Activated CD4-positive, alpha-beta memory T cell treated with anti-CD3 and anti-CD28 coated beads, Interleukin-2, amount 10 ng/mL, durations not matched to agents 7 days and 5 days (primary cell): ENCODE measurements around the gene NEURL3. TPM values are rescaled to one million over a fixed set of nuclear protein-coding genes. Genes with fewer than 3 reads are reported as not detected.

Experiments
- CTCF ChIA-PET: fragments of 350-600 bp; sonication (Branson Sonifier 250); formaldehyde crosslinking; loops from one replicate; lab custom pipeline; 2021; ENCODE audit warnings: antibody characterized with exemption, inconsistent platforms; lab: Charles Lee
- POLR2A ChIA-PET: fragments of 350-600 bp; sonication (Branson Sonifier 250); formaldehyde crosslinking; loops from one replicate; lab custom pipeline; 2021; ENCODE audit warnings: antibody characterized with exemption; lab: Charles Lee
- DNase-seq: peaks from one replicate; pipeline ENCODE4 v3.0.0-alpha.2; 2020
- H3K27ac Mint-ChIP-seq: one replicate; pipeline ENCODE4 v1.8.0; 2021; ENCODE audit warnings: mild to moderate bottlenecking, mixed read lengths
- H3K27me3 Mint-ChIP-seq: one replicate; pipeline ENCODE4 v1.8.0; 2021; ENCODE audit warnings: mixed read lengths
- H3K36me3 Mint-ChIP-seq: one replicate; pipeline ENCODE4 v1.8.0; 2021; ENCODE audit warnings: low read depth, mixed read lengths
- H3K4me1 Mint-ChIP-seq: one replicate; pipeline ENCODE4 v1.8.0; 2021; ENCODE audit warnings: mixed read lengths
- H3K4me3 Mint-ChIP-seq: one replicate; pipeline ENCODE4 v1.8.0; 2021; ENCODE audit warnings: mild to moderate bottlenecking, mixed read lengths
- H3K9me3 Mint-ChIP-seq: one replicate; pipeline ENCODE4 v1.8.0; 2021; ENCODE audit warnings: mixed read lengths
- total RNA-seq, 2 experiments: library from RNA; stranded (reverse); gene quantifications; one replicate each; pipeline ENCODE4 v1.2.3, GENCODE V29; 2021

NEURL3 gene
- total RNA-seq, 2 experiments from 2014 or later: 0.78 to 1.0 TPM

DNA sequence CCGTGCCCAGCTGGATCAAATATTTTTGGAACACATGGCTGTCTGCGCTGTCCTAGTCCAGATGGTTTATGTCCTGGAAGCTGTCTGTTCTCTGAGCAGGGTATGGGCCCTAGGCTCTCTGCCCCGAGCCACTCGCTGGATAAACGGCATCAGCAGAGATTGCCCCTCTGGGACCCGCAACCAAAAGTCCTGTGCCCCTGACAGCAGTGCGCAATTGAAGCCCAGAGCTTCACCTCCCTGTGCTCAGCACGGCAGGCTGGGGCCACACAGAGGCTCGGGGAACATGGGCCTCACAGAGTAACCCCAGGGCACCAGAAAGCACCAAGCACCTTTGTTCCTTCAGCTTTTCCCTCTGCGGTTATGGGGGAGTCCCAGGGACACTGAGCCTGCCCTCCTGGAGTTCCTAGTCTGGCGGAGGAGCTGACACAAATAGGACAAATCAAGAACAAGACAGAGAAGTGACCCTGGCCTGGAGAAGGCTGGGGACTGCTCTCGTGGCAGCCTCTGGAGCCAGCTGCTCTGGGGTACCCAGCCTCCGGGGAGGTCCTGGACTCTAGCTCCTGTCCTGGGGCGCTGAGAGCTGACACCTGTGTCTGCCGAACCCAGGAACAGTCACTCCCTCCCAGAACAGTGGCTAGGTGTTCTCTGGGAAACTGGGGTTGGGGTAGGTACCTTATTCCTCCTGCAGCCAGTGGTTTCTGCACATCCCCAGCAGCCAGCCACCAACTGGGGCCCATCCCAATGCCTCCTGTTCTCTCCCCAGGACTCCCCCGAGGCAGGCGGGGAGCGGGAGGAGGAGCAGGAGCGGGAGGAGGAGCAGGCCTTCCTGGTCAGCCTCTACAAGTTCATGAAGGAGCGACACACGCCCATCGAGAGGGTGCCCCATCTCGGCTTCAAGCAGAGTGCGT, 43.7 kb upstream of the NEURL3 start:
- Mint-ChIP-seq H3K36me3 (peaks cover 58% of the 10 kb centered on the region), H3K27me3 (no peaks in the 10 kb centered on the region), H3K27ac (no peak overlapping the region), H3K4me1 (peaks cover 48% of the 10 kb centered on the region), H3K9me3 (peaks cover 2% of the 10 kb centered on the region), H3K4me3 (no peak overlapping the region)
- POLR2A ChIA-PET: interaction anchor here (1.0 to 3.5 kb wide), 3 partner anchors 8 to 22 kb away, joined by 3 to 41 read pairs (median 4); partner anchors contain the start of gene ARID5A
- DNase-seq: no peak
- CTCF ChIA-PET: interaction anchor here (0.5 to 3.6 kb wide), 5 partner anchors 11 to 309 kb away, joined by 3 to 15 read pairs (median 3); partner anchors contain the start of genes ANKRD39 and ARID5A

DNA sequence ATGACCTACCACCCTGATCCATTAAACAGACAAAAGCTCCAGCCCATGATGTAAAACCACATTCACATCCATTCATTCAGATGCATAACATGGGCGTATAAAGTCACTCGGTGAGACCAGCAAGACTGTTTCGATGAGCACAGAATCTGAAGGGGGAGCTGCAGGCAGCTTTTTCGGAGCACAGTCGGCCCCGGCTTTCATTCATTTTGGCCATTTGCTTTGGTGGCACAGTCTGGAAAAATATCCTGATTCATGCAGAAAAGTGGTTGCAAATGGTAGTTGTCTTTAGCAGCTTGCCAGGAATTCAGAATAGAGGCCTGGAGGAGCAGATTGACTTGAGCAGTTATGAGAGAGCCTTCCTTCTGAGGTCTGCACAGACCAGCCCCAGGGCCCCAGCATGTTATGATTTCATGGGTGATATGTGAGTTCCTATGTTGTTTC, 42.6 kb upstream of the NEURL3 start:
- DNase-seq: no peak
- peaks cover 64% of the 10 kb centered on the region for H3K36me3 Mint-ChIP-seq
- H3K9me3 Mint-ChIP-seq: peaks cover 2% of the 10 kb centered on the region
- no peaks in the 10 kb centered on the region for H3K27me3 Mint-ChIP-seq
- H3K4me3 Mint-ChIP-seq: no peak overlapping the region
- ChIA-PET CTCF (interaction anchor here (0.7 to 3.6 kb wide), 4 partner anchors 10 to 38 kb away, joined by 3 to 15 read pairs (median 3); partner anchors contain the start of gene ARID5A), POLR2A (interaction anchor here (0.7 to 3.5 kb wide), 4 partner anchors 9 to 24 kb away, joined by 4 to 41 read pairs (median 6); partner anchors contain the start of gene ARID5A)
- no peak overlapping the region for H3K27ac Mint-ChIP-seq
- H3K4me1 Mint-ChIP-seq: peaks cover 49% of the 10 kb centered on the region

DNA sequence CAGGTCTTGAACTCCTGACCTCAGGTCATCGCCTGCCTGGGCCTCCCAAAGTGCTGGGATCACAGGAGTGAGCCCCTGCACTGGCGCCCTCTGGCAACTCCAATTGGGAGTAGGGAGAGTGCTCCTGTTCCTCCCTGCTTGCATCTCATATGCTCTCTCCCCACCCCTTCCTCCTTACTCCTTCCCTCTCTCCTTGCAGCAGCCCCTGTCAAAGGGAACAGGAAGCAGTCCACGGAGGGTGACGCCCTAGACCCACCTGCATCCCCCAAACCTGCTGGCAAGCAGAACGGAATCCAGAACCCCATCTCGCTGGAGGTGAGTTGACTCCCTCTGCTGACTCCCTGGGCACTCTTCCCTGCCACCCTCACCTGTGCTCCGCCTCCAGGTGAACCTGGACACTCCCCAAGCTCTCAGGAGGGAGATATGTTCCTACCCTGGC, 42.1 kb upstream of the NEURL3 start:
- DNase-seq: no peak
- Mint-ChIP-seq H3K9me3 (peaks cover 2% of the 10 kb centered on the region), H3K27me3 (peaks cover 2% of the 10 kb centered on the region), H3K36me3 (peaks cover 67% of the 10 kb centered on the region), H3K4me3 (no peak overlapping the region), H3K4me1 (peaks cover 53% of the 10 kb centered on the region), H3K27ac (no peak overlapping the region)
- CTCF ChIA-PET: interaction anchor here (1.3 to 1.4 kb wide), 3 partner anchors 9 to 29 kb away, joined by 3 to 5 read pairs (median 4); no protein-coding TSS in a partner anchor
- POLR2A ChIA-PET: interaction anchor here (0.9 to 3.5 kb wide), 5 partner anchors 9 to 20 kb away, joined by 3 to 41 read pairs (median 5); partner anchors contain the start of gene ARID5A

DNA sequence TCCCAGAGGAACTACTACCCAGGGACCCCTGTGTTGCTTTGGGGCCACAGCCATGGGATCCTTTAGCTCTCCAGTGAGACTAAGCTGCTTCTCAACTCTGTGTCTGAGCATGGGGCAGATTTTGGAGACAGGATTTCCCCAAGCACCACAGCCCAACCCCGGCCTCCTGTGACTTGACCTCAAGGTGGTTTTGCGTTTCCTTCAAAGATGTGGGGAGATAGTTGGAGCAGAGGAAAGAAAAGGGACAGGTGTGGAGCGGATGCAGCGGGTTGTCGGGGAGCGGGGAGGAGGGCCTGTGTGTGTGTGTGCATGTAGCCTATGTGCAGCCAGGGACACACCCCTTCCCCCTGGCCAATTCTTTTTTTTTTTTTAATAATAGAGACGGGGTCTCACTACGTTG, 41.6 kb upstream of the NEURL3 start:
- POLR2A ChIA-PET: interaction anchor here (0.9 to 3.5 kb wide), 4 partner anchors 8 to 20 kb away, joined by 3 to 41 read pairs (median 6); partner anchors contain the start of gene ARID5A
- Mint-ChIP-seq H3K36me3 (peaks cover 68% of the 10 kb centered on the region), H3K27ac (peak overlapping the region; percentile 66), H3K9me3 (peaks cover 2% of the 10 kb centered on the region), H3K4me1 (peaks cover 53% of the 10 kb centered on the region), H3K27me3 (peaks cover 2% of the 10 kb centered on the region), H3K4me3 (no peak overlapping the region)
- DNase-seq: peak; percentile 54
- CTCF ChIA-PET: interaction anchor here (1.3 kb wide), 2 partner anchors 9 kb away, joined by 4 to 5 read pairs; no protein-coding TSS in a partner anchor

DNA sequence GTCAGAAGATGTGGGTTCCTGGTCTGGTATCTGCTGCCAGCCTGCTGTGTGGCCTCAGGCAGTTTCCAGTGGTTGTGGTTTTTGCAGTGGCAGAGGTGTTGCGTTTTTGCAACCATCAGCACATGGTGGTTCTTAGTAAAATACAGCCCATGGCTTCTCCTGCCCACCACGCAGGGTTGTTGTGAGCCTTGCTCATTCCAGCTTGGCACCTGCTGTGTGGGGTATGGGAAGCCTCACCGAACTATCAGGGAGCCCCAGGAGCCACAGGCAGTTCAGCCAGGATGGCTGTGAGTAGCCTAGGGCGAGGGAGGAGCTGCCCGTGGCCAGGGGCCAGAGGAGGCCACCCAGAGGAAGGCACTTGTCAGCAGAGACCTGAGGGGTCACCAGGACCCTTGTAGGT, 41.2 kb upstream of the NEURL3 start:
- H3K27ac Mint-ChIP-seq: peak overlapping the region; percentile 61
- H3K4me1 Mint-ChIP-seq: peaks cover 58% of the 10 kb centered on the region
- POLR2A ChIA-PET: interaction anchor here (0.9 to 3.5 kb wide), 4 partner anchors 8 to 19 kb away, joined by 3 to 41 read pairs (median 6); partner anchors contain the start of gene ARID5A
- peak overlapping the region; percentile 28 for H3K4me3 Mint-ChIP-seq
- peaks cover 2% of the 10 kb centered on the region for H3K27me3 Mint-ChIP-seq
- peak; percentile 55 for DNase-seq
- CTCF ChIA-PET: interaction anchor here (1.3 kb wide), 2 partner anchors 8 to 10 kb away, joined by 4 to 5 read pairs; no protein-coding TSS in a partner anchor
- H3K36me3 Mint-ChIP-seq: peaks cover 73% of the 10 kb centered on the region
- H3K9me3 Mint-ChIP-seq: peaks cover 2% of the 10 kb centered on the region

DNA sequence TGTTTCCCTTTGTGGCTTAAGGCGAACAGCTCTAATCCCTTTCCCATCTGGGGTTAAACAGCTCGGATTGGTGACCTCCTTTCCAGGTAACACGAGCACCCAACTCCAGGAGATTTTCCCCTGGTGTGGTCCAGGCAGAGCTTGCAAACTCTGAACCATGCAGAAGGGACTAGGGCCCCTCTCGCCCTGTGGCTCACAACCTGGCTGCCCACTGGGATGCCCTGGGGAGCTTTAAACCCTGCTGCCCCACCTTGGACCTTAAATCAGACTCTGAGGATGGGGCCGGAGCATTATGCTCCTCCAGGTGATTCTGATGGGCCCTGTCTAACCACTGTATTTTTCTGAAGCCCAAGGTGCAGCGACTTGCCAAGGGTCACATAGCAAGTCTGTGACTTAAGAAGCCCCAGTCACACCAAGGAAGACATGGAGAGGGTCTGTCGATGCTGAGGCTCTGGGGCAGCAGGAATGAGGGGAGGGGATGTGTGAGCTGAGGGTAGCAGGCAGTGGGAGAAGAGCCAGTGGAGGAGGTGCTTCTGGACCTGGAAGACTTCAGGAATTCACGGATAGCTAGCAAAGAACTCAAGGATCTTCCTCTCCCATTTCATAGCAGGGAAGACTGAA, 37.3 kb upstream of the NEURL3 start:
- peaks cover 2% of the 10 kb centered on the region for H3K27me3 Mint-ChIP-seq
- no peak for DNase-seq
- peaks cover 86% of the 10 kb centered on the region for H3K36me3 Mint-ChIP-seq
- H3K4me3 Mint-ChIP-seq: no peak overlapping the region
- ChIA-PET POLR2A (interaction anchor here (1.0 to 8.2 kb wide), 3 partner anchors 10 to 49 kb away, joined by 3 to 221 read pairs (median 62); no protein-coding TSS in a partner anchor), CTCF (interaction anchor here (3.5 to 6.2 kb wide), 2 partner anchors 11 to 136 kb away, joined by 14 to 63 read pairs; no protein-coding TSS in a partner anchor)
- no peak overlapping the region for H3K27ac Mint-ChIP-seq
- H3K9me3 Mint-ChIP-seq: peaks cover 2% of the 10 kb centered on the region
- H3K4me1 Mint-ChIP-seq: peaks cover 83% of the 10 kb centered on the region

DNA sequence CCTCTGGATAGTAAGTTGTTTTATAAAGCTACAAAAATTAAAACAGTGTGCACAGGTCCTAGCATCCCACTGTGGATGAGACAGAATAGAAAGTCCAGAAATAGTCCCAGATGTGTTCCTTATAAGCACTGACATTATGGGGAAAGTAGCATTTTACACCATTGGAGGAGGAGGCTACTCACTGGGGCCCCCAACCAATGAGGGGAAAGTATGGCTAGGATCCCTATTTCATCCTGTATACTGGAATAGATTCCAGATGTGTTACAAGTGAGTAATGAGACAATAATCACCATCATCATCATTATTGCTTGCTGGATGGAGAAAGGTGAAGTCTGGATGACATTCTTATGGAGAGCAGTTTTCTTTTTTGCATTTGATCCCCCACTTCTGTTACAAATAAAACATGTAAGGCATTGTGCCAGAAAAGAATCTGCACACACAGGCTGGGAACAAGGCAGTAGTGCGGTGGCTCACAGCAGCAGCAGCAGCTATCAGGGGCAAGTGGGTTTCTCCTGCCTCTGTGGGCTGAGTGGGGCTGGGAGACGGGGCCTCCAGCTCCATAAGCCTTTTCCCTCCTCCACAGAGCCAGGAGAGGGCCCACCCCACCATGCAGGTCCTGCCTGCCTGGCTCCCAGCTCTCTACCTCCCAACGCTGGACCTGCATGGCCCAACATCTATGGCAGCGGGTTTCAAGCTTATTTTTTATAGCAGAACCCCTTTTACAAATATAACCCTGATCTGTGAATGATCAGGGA, 36.4 kb upstream of the NEURL3 start:
- Mint-ChIP-seq H3K27me3 (peaks cover 2% of the 10 kb centered on the region), H3K9me3 (peaks cover 2% of the 10 kb centered on the region), H3K4me1 (peaks cover 75% of the 10 kb centered on the region), H3K36me3 (peaks cover 84% of the 10 kb centered on the region), H3K4me3 (no peak overlapping the region), H3K27ac (no peak overlapping the region)
- ChIA-PET POLR2A (interaction anchor here (1.3 to 8.2 kb wide), 3 partner anchors 11 to 56 kb away, joined by 3 to 221 read pairs (median 62); no protein-coding TSS in a partner anchor), CTCF (interaction anchor here (3.5 to 6.2 kb wide), 2 partner anchors 12 to 135 kb away, joined by 14 to 63 read pairs; no protein-coding TSS in a partner anchor)
- DNase-seq: no peak

DNA sequence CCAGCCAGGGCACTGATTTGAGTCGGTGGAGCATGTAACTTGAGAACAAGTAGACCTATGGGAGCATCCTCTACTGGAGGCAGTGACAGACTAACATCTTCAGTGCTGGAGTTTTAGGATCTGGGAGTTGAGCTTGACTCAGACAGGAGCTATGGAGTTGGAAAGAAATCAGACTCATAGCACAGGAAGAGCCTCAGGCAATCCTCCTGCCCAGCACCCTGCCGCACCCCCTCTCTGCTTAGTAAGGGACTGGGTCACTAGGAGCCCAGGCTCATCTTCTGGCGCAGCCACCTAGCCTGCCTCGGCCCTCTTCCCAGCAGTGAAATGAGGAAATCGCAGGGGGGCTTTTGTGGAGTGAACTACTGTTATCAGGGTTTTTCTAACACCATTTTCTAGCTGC, 35.0 kb upstream of the NEURL3 start:
- Mint-ChIP-seq H3K4me1 (peaks cover 71% of the 10 kb centered on the region), H3K4me3 (peak overlapping the region; percentile 90), H3K9me3 (no peaks in the 10 kb centered on the region), H3K36me3 (peaks cover 71% of the 10 kb centered on the region), H3K27me3 (peaks cover 2% of the 10 kb centered on the region), H3K27ac (no peak overlapping the region)
- ChIA-PET CTCF (interaction anchor here (0.6 to 6.2 kb wide), 4 partner anchors 9 to 133 kb away, joined by 3 to 63 read pairs (median 9); no protein-coding TSS in a partner anchor), POLR2A (interaction anchor here (1.3 to 8.2 kb wide), 5 partner anchors 7 to 97 kb away, joined by 3 to 221 read pairs (median 41); partner anchors contain the start of gene KANSL3)
- DNase-seq: no peak

DNA sequence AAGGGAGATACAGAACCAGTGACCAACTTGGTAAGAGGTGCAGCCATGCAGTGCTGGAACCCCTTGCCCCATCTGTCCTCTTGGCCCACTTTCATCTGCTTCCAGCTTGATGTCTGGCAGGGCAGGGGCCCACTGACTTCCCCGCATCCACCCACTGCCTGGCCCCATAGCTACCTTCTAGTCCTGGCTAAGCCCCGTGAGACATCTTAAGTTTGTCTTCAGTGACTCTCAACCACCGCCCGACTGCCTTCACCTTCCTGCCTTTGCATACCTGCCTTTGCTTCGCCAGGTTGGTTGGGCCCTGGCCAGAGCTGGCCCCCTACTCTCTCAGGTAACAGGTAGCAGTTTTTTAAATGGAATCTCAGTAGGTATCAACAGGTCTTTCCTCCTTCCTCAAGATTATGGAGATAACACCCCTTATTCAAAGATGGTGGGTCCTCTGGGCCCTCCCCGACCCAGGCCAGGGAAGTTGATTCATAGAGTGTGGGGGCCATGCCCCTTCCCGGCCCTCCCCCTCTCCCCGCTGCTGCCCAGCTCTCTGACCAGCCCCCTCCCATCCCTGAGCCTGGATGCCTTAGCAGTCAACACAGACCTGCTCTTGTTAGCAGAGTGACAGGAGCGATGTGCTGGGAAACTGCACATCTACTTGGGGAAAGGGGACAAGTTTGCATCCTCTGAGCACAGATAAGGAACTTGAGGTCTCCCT, 34.2 kb upstream of the NEURL3 start:
- ChIA-PET POLR2A (interaction anchor here (1.0 to 8.2 kb wide), 12 partner anchors 8 to 318 kb away, joined by 3 to 221 read pairs (median 14); partner anchors contain the start of genes ITPRIPL1 and KANSL3), CTCF (interaction anchor here (0.6 to 6.2 kb wide), 7 partner anchors 8 to 573 kb away, joined by 3 to 63 read pairs (median 4); partner anchors contain the start of gene ANKRD36)
- Mint-ChIP-seq H3K27ac (peak overlapping the region; percentile 97), H3K27me3 (peaks cover 3% of the 10 kb centered on the region), H3K4me1 (peaks cover 68% of the 10 kb centered on the region), H3K9me3 (no peaks in the 10 kb centered on the region), H3K4me3 (peak overlapping the region; percentile 90), H3K36me3 (peaks cover 65% of the 10 kb centered on the region)
- DNase-seq: no peak

DNA sequence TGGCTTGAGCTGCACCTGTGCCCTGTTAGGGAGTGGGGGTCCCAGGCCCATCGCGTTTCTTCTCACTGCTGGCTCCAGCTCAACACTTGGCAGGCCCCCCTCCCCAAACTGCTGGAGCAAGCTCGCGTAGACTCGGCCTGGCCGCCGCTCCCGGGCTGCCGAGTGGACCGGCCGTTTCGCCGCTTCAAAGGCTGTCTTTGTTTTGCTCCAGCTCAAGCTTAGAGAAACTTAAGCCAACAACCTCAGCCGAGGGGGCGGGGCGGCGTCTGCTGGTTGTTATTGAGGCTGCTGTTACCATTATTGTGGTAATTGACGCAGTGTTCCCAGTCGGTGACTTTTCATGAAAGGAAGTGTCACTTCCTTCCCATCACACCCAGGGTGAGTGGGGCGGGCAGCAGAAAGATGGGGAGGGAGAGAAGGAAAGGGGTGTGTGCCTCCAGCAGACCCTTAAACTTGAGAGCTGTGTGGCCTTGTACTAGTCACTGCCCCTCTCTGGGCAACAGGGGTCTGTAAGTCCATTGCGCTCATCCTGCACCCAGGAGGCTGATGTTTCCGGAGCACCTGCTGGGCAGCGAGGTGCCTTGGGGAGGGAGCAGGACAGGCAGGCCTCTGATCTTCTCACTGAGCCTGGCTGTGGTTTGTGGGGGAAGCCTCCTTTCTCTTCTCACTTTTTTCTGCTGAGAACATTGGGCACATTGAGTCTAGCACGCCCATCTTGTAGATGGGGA, 33.5 kb upstream of the NEURL3 start:
- CTCF ChIA-PET: interaction anchor here (0.9 to 6.2 kb wide), 10 partner anchors 8 to 574 kb away, joined by 3 to 63 read pairs (median 4); partner anchors contain the start of gene ANKRD36
- Mint-ChIP-seq H3K9me3 (no peaks in the 10 kb centered on the region), H3K4me1 (peaks cover 66% of the 10 kb centered on the region), H3K4me3 (peak overlapping the region; percentile 90), H3K27me3 (peaks cover 7% of the 10 kb centered on the region), H3K36me3 (peaks cover 58% of the 10 kb centered on the region), H3K27ac (peak overlapping the region; percentile 97)
- POLR2A ChIA-PET: interaction anchor here (0.7 to 8.2 kb wide), 22 partner anchors 9 to 318 kb away, joined by 3 to 221 read pairs (median 4); partner anchors contain the start of genes ITPRIPL1, KANSL3 and SNRNP200
- DNase-seq: peak; percentile 91
